HL-60 (cell line): ENCODE data around the gene SPIRE2.

ENCODE experiments used
- CTCF ChIP-seq: IDR thresholded peaks from one replicate; pipeline ENCODE4 v1.5.1; 2011; ENCODE audit warnings: low read length, control low read depth, inconsistent platforms; ENCODE audit not compliant: insufficient read depth
- POLR2AphosphoS5 ChIP-seq: IDR thresholded peaks from 2 replicates; pipeline ENCODE4 v1.6.1; 2012; ENCODE audit warnings: low read depth

GRCh38 chr16:89903908-89904515 is 75.7 kb downstream of the SPIRE2 start:
- TF ChIP-seq CTCF (no peak), POLR2AphosphoS5 (no peak)
